ENCODE data around the gene LRRFIP2.

DNA sequence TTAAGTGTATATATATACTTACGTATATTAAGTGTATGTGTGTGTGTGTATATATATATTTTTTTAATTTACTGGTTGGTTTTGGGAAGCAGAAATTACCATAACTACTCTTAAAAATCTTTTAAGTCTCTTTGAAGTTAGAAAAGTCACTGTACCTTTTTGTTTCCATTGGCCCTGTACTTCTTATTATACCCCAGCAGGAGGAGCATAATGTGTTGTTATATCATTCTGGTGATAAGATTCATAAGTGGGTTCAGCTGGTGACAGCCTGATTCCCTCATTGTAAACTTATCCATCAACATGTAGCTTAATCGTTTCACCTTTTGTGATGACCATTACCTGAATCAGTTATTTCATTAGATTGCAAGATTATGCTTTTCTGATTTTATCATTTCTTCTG, 150.3 kb downstream of the LRRFIP2 start:
- TF ChIP-seq FOS (IDR thresholded peaks at IDR 0.05; ENCODE audit: low read depth, low read length) (no peak), SMC3 (IDR thresholded peaks at IDR 0.05; ENCODE audit: low read depth, low read length) (peak; percentile 59; the same call in 1 of the 2 replicates), POLR2A (IDR thresholded peaks at IDR 0.05; ENCODE audit: low read depth, low read length) (no peak), RCOR1 (IDR thresholded peaks at IDR 0.05; ENCODE audit: insufficient replicate concordance, low read length) (no peak), MXI1 (IDR thresholded peaks at IDR 0.05; ENCODE audit: borderline replicate concordance, low read depth, low read length) (no peak), CEBPB (IDR thresholded peaks at IDR 0.05; ENCODE audit: low read depth, low read length) (no peak), RAD21 (IDR thresholded peaks at IDR 0.05; ENCODE audit: low read length) (peak; percentile 56), RFX5 (IDR thresholded peaks at IDR 0.05; ENCODE audit: low read depth, low read length) (no peak), NFE2L2 (IDR thresholded peaks at IDR 0.05; ENCODE audit: low read depth, low read length) (no peak), MAFK (IDR thresholded peaks at IDR 0.05; ENCODE audit: low read depth, low read length) (no peak)
- TF ChIP-seq, protein P1, sequence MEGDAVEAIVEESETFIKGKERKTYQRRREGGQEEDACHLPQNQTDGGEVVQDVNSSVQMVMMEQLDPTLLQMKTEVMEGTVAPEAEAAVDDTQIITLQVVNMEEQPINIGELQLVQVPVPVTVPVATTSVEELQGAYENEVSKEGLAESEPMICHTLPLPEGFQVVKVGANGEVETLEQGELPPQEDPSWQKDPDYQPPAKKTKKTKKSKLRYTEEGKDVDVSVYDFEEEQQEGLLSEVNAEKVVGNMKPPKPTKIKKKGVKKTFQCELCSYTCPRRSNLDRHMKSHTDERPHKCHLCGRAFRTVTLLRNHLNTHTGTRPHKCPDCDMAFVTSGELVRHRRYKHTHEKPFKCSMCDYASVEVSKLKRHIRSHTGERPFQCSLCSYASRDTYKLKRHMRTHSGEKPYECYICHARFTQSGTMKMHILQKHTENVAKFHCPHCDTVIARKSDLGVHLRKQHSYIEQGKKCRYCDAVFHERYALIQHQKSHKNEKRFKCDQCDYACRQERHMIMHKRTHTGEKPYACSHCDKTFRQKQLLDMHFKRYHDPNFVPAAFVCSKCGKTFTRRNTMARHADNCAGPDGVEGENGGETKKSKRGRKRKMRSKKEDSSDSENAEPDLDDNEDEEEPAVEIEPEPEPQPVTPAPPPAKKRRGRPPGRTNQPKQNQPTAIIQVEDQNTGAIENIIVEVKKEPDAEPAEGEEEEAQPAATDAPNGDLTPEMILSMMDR (conservative IDR thresholded peaks at IDR 0.05; ENCODE audit: low read depth, low read length) = peak; percentile 48
- TF ChIP-seq, protein P2, sequence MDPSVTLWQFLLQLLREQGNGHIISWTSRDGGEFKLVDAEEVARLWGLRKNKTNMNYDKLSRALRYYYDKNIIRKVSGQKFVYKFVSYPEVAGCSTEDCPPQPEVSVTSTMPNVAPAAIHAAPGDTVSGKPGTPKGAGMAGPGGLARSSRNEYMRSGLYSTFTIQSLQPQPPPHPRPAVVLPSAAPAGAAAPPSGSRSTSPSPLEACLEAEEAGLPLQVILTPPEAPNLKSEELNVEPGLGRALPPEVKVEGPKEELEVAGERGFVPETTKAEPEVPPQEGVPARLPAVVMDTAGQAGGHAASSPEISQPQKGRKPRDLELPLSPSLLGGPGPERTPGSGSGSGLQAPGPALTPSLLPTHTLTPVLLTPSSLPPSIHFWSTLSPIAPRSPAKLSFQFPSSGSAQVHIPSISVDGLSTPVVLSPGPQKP (IDR thresholded peaks at IDR 0.05; ENCODE audit: borderline replicate concordance, low read depth, low read length) = no peak
- TF ChIP-seq, protein P3, sequence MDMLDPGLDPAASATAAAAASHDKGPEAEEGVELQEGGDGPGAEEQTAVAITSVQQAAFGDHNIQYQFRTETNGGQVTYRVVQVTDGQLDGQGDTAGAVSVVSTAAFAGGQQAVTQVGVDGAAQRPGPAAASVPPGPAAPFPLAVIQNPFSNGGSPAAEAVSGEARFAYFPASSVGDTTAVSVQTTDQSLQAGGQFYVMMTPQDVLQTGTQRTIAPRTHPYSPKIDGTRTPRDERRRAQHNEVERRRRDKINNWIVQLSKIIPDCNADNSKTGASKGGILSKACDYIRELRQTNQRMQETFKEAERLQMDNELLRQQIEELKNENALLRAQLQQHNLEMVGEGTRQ (IDR thresholded peaks at IDR 0.05; ENCODE audit: low read depth, low read length) = no peak

All from IMR-90 (cell line).